ENCODE measurements around the gene APCDD1.
"Not testable (repeated sequence)": the region's sequence is repeated elsewhere in the genome, so short reads cannot be mapped to it uniquely, and the experiment has no call there.

Gene APCDD1

DNA sequence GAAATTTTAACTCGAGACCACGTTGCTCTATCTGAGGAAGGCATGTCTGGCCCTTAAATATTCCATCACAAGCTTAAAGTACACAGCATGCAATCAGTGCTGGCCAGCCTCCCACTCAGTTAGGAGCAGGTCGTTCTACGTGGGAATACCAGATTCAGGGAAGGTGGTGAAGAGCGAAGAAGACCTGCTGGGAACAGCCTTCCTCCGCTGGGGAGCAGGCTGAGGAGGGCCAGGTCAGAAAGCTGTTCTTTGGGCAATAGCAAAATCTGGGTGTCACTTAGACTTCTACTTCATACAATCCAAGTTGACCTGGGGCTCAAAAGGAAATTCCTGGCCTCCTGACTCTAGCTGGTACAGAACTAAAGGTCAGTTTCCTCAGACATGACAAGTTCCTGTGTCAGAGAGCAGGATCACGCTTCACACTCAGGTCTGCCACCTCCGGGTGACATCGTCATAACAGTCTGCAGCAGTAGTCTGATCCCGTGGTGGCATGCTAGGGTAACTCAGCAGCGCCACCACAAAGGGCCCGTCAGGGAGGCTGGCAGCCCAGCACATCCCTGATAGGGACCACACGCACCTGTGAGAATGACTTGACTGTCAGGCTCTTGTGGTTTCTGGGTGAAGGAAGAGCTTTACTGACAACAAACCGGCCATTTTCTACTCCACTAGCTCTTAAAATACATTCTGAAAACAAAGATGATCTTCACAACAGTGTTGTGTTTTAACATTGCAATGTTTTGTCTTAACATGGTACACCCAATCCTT is 36.1 kb downstream of the APCDD1 start:
- DNase-seq (ENCODE audit: low read depth): no peak

DNA sequence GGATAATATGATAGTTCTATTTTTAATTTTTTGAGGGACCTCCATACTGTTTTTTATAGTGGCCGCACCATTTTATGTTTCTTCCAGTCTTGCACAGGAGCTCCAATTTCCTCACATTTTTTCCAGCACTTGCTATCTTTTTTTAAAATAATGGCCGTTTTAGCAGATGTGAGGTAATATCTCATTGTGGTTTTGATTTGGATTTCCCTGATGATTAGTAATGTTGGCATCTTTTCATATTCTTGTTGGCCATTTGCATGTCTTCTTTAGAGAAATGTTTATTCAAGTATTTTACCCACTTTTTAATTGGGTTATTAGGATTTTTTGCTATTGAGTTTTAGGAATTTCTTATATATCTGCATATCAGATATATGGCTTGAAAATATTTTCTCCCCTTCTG is 41.5 kb downstream of the APCDD1 start:
- DNase-seq (ENCODE audit: low read depth): peak; percentile 57

- peak; percentile 42 for DNase-seq (ENCODE audit: low read depth)
These were observed 42.8 kb downstream of the APCDD1 start for GRCh38 chr18:10497206-10497749.

GRCh38 chr18:10499230-10499629 is 44.8 kb downstream of the APCDD1 start:
- peak; percentile 44 for DNase-seq (ENCODE audit: low read depth)

DNA sequence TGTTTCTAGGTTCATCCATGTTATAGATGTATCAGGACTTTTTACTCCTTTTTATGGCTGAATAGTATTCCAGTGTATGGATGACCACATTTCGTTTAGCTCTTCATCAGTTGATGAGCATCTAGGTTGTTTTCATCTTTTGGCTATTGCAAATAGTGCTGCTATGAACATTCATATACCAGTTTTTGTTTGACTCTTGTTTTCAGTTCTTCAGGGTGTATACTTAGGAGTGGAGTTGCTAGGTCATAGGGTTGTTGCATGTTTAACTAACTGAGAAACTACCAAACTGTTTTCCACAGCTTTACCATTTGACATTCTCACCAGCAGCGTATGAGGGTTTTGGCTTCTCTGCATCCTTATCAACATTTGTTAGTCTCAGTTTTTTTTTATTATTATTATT is 45.6 kb downstream of the APCDD1 start:
- DNase-seq (ENCODE audit: low read depth): no peak

DNA sequence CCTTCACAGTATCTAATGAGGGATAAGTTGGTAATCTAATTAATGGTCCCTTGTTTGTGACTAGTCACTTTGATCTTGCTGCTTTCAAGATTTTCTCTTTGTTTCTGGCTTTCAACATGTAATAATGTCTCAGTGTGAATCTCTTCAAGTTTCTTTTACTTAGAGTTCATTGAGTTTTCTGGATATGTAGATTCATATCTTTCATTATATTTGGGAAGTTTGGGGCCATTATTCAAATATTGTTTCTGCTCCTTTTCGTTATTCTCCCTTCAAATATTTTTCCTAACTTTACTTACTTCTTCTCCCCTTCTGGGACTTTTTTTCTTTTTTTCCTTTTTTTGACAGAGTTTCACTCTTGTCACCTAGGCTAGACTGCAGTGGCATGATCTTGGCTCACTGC is 50.3 kb downstream of the APCDD1 start:
- DNase-seq (ENCODE audit: low read depth): no peak

GRCh38 chr18:10505892-10506291 is 51.5 kb downstream of the APCDD1 start:
- not testable (repeated sequence) for DNase-seq (ENCODE audit: low read depth)

DNA sequence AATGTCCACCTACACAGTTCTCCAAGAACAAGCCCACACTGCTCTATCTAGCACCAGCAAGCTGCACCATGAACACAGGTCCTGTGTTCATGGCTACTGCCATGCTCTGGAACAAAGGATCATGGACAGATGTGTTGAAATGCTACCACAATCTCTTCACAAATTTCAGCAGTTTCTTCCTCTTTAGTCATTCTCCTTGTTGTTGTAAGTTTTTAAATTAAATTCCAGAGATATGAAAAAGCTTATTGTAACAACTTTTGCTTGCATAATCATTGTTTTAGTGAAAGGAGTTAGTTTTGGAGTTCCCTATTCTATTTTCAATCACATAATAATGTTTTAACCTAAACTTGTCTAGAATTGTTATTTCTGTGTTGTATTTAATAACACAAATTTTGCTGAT is 54.2 kb downstream of the APCDD1 start:
- peak; percentile 43 for DNase-seq (ENCODE audit: low read depth)

DNA sequence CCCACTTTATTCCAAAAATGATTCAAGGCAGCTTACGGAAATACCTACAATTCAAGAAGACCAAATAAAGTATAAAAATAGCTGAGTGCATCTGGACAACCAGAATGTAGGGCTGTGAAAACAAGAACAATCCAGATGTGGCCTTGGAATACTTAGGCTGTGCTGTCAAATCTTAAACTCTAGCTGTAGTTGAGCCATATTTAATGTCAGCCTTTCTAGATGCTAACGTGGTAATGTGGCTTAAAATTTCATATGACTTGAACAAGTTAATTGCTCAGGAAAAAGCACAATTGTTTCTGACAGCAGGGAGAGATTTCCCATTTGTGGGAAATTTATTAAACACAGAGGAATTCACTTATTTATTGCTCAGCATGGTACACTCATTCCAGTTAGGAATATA is 56.8 kb downstream of the APCDD1 start:
- DNase-seq (ENCODE audit: low read depth): no peak

DNA sequence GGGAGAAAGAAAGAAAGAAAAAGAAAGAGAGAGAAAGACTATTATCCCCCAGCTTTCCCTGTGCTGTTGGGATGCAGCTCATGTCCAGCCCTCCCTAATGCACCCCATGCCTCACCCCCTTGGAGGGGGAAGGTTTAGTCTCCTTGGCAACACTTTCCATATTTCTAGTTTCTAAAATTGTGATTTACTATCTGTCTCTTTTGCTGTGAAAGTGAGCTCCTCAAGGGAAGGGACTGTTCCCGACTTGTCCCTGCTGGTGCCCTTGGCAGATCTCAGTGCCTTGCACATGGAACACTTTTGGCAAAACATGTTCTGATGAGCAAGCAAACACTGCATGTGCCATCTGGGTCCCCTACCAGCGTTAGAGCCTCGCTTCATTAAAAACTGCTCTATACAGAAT is 59.6 kb downstream of the APCDD1 start:
- no peak for DNase-seq (ENCODE audit: low read depth)

GRCh38 chr18:10514601-10515000 is 60.2 kb downstream of the APCDD1 start:
- peak; percentile 64 for DNase-seq (ENCODE audit: low read depth)

GRCh38 chr18:10515456-10515855 is 61.0 kb downstream of the APCDD1 start:
- DNase-seq (ENCODE audit: low read depth): no peak

DNA sequence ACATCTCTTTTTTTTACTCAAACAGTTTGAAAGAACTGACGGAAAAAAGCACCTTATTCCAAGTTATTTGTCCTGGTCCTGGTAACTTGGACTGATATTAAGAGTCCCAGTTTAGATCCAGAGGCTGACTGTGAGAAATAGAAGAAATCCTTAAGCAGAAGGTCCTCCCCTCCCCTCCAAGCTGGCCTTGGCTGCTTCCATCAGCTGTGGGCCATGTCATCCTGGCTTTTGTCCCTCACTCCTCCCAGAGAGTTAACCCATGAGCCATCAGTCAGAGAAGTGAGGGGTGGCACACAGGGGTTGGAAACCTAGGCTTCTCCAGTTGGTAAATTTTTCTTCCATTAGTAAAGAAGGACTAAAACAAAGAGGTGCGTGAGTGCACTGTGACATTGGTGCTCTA is 61.6 kb downstream of the APCDD1 start:
- DNase-seq (ENCODE audit: low read depth): no peak

- peak; percentile 71 for DNase-seq (ENCODE audit: low read depth)
These were observed 64.3 kb downstream of the APCDD1 start for GRCh38 chr18:10518595-10519255.

DNA sequence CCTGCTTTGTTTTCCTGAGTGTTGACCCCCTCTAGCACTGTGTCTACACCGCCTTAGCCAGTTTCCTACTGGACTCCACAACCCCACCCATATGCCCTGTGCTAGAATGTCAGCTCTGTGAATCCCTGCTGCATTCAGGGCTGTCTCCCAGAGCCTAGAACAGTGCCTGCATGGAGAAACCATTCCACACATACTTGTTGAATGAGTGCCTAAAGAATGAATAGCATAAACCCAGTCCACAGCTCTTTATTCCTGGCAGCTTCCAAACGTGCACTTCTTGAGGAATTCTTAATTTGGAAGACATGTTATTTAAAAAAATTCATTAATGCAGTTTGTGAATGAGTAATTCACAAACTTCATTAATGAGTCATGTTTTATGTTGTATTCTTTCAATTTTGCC is 64.9 kb downstream of the APCDD1 start:
- DNase-seq (ENCODE audit: low read depth): peak; percentile 29

GRCh38 chr18:10519999-10520935 is 65.8 kb downstream of the APCDD1 start:
- DNase-seq (ENCODE audit: low read depth): peak; percentile 95

- DNase-seq (ENCODE audit: low read depth): no peak
These were observed 67.1 kb downstream of the APCDD1 start for GRCh38 chr18:10521566-10521965.

DNA sequence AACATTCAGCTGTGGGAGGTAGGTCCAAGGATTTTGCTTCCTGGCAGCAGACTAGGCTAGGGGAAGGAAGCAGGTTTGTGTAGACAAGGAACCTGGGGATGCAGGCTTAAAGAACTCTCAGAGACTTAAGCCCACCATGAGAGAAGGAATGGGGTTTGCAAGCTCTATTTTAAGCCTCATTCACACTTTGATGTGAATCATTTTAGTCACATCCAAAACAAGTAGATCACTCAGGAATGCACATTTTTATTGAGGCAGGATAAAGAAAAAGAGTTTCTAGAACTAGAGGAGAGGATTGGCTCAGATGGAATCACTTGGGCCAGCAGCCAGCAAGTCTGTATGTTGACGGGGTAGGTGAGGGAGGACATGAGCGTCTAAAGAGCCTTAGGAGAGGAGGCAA is 68.1 kb downstream of the APCDD1 start:
- DNase-seq (ENCODE audit: low read depth): no peak

- DNase-seq (ENCODE audit: low read depth): no peak
These were observed 69.1 kb downstream of the APCDD1 start for GRCh38 chr18:10523544-10523943.

GRCh38 chr18:10524507-10525370 is 70.3 kb downstream of the APCDD1 start:
- peak; percentile 86 for DNase-seq (ENCODE audit: low read depth)

DNA sequence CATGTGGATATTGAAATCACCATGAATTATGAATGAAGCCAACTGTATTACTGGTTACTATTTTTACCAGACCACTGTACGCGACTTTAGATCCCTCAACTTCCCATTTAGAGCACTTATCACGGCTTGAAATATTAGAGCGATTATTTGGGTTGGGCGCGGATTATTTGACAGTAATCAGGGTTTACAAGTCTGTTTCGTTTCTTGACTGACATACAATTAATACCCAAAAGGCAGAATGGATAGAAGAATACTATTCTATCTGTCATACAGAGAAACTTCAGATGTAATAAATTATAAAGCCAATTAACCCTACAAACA is 70.9 kb downstream of the APCDD1 start:
- no peak for DNase-seq (ENCODE audit: low read depth)

Measured in amniotic epithelial cell (primary cell).